ENCODE data around the gene IFNAR2. TPM values are rescaled to one million over a fixed set of nuclear protein-coding genes. Genes with fewer than 3 reads are reported as not detected.

IFNAR2 gene
- total RNA-seq, 2 donors from 2014 or later = 5.4 to 5.8 TPM

DNA sequence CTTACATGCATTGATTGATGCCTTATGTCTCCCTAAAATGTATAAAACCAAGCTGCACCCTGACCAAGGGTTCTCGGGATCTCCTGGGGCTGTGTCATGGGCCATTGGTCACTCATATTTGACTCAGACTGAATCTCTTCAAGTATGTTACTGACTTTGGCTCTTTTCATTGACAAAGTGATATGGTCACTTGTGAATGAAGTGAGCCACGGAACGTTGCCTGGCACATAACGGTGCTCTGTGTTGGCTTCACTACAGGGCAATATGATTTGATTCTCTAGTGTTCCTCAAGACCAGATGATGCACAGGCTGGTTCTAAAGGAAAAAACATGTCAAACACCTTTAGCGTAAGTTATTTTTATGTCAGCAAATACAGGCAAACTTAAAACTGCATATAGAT lies 25.0 kb downstream of the IFNAR2 start:
- H3K27me3 ChIP-seq = no peaks in the 10 kb centered on the region
- H3K36me3 ChIP-seq = peaks cover 83% of the 10 kb centered on the region
- no peak overlapping the region for H3K4me3 ChIP-seq
- TF ChIP-seq, protein P1, sequence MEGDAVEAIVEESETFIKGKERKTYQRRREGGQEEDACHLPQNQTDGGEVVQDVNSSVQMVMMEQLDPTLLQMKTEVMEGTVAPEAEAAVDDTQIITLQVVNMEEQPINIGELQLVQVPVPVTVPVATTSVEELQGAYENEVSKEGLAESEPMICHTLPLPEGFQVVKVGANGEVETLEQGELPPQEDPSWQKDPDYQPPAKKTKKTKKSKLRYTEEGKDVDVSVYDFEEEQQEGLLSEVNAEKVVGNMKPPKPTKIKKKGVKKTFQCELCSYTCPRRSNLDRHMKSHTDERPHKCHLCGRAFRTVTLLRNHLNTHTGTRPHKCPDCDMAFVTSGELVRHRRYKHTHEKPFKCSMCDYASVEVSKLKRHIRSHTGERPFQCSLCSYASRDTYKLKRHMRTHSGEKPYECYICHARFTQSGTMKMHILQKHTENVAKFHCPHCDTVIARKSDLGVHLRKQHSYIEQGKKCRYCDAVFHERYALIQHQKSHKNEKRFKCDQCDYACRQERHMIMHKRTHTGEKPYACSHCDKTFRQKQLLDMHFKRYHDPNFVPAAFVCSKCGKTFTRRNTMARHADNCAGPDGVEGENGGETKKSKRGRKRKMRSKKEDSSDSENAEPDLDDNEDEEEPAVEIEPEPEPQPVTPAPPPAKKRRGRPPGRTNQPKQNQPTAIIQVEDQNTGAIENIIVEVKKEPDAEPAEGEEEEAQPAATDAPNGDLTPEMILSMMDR (IDR thresholded peaks at IDR 0.05) = no peak
- H3K4me1 ChIP-seq = no peaks in the 10 kb centered on the region
- H3K9me3 ChIP-seq = no peaks in the 10 kb centered on the region
- no peak for DNase-seq (ENCODE audit: low spot score)
- H3K27ac ChIP-seq = no peak overlapping the region

DNA sequence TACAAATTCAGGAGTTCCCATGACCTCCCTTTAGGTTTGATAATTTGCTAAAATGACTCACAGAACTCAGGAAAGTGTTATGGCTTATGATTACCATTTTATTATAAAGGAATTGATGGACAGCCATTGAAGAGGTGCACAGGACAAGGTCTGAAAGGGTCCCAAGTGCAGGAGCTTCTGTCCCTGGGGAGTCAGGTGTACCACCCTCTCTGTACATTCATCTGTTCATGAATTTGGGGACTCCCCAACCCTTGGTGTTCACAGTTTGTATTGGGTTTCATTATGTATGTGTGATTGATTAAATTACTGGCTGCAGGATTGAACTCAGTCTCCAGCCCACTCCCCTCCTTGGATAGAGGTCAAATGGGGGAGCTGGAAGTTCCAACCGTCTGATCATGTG lies 25.7 kb downstream of the IFNAR2 start:
- no peaks in the 10 kb centered on the region for H3K4me1 ChIP-seq
- TF ChIP-seq, protein P1 (IDR thresholded peaks at IDR 0.05) = no peak
- H3K4me3 ChIP-seq = no peak overlapping the region
- H3K27ac ChIP-seq = no peak overlapping the region
- peaks cover 80% of the 10 kb centered on the region for H3K36me3 ChIP-seq
- H3K27me3 ChIP-seq = no peaks in the 10 kb centered on the region
- no peak for DNase-seq (ENCODE audit: low spot score)
- H3K9me3 ChIP-seq = no peaks in the 10 kb centered on the region

DNA sequence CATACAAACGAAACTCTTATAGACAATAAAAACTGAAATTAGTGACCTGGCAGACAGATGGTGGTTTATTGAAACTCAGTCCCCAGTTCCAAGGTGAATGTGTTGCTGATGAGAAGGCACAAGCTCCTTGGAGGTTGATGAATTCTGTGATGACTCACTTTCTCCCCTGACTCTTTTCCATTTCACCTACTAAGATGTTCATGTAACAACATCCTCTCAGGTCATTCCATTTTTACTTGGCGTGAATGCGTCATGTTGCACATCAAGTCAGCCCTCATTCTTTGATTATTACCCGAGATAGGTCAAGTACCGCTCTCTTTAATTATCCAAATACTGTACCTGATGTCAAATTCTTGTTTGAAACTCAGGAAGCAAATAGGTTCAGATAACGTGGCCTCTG lies 26.3 kb downstream of the IFNAR2 start:
- H3K9me3 ChIP-seq = no peaks in the 10 kb centered on the region
- H3K27ac ChIP-seq = no peak overlapping the region
- no peak for DNase-seq (ENCODE audit: low spot score)
- no peaks in the 10 kb centered on the region for H3K27me3 ChIP-seq
- H3K36me3 ChIP-seq = peaks cover 73% of the 10 kb centered on the region
- no peaks in the 10 kb centered on the region for H3K4me1 ChIP-seq
- no peak overlapping the region for H3K4me3 ChIP-seq
- TF ChIP-seq, protein P1 (IDR thresholded peaks at IDR 0.05) = no peak

DNA sequence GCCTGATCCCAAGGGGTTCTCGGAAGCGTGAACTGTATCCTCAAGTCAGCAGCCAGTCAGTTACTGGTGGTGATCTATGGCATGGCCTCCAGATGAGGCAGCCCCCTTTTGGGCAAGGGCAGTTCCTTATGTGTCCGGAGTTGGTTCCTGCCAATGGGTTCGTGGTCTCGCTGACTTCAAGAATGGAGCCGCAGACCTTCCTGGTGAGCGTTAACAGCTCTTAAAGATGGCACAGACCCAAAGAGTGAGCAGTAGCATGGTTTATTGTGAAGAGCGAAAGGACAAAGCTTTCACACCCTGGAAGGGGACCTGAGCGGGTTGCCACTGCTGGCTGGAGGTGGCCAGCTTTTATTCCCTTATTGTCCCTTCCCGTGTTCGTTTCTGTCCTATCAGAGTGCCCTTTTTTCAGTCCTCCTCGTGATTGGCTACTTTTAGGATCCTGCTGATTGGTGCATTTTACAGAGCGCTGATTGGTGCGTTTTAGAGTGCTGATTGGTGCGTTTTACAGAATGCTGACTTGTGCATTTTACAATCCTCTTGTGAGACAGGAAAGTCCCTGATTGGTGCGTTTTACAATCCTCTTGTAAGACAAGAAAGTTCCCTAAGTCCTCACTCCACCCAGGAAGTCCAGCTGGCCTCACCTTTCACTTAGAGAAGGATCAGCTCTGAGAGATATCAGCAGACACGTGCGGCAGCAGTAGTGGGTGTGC lies 27.5 kb downstream of the IFNAR2 start:
- H3K9me3 ChIP-seq = no peaks in the 10 kb centered on the region
- TF ChIP-seq, protein P1 (IDR thresholded peaks at IDR 0.05) = no peak
- DNase-seq (ENCODE audit: low spot score) = no peak
- H3K27ac ChIP-seq = no peak overlapping the region
- no peak overlapping the region for H3K4me3 ChIP-seq
- H3K4me1 ChIP-seq = no peaks in the 10 kb centered on the region
- peaks cover 61% of the 10 kb centered on the region for H3K36me3 ChIP-seq
- no peaks in the 10 kb centered on the region for H3K27me3 ChIP-seq

DNA sequence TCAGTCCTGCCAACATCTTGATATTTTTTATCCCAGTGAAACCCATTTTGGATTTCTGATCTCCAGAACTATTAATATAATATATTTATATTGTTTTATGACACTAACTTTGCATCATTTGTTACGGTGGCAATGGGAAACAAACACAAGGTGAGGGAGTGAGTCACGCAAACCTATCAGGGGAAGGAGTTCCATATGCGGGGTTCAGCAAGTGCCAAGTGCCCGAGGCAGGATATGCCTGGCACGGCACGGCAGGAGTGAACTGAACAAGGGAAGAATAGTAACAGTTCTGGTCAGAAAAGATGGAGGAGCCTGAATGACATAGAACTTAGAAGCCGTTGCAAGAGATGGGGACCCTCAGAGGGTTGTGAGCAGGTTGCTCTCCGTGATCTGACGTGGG lies 28.7 kb downstream of the IFNAR2 start:
- Histone ChIP-seq H3K36me3 (peaks cover 53% of the 10 kb centered on the region), H3K4me1 (no peaks in the 10 kb centered on the region), H3K27ac (no peak overlapping the region), H3K9me3 (no peaks in the 10 kb centered on the region), H3K27me3 (no peaks in the 10 kb centered on the region), H3K4me3 (no peak overlapping the region)
- DNase-seq (ENCODE audit: low spot score) = no peak
- TF ChIP-seq, protein P1 (IDR thresholded peaks at IDR 0.05) = no peak

DNA sequence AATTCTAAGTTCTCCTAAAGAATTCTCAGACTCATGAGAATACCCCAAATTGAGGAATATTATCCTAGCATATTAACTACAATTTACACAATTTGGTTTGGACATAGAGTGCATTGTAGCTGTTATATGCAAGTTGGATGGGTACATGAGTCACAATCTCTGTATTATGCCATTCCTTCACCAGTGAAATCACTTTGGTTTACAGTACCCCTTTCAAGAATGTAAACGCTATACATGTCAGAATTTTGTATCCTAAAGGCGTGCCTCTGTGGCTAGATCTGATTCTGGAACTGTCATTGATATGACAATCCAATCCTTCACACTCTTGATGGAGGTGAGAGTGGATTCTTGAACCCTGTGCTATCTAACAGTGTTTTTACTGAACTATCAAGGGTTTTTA lies 29.7 kb downstream of the IFNAR2 start:
- TF ChIP-seq, protein P1 (IDR thresholded peaks at IDR 0.05) = no peak
- Histone ChIP-seq H3K4me3 (no peak overlapping the region), H3K9me3 (no peaks in the 10 kb centered on the region), H3K36me3 (peaks cover 45% of the 10 kb centered on the region), H3K4me1 (no peaks in the 10 kb centered on the region), H3K27me3 (no peaks in the 10 kb centered on the region), H3K27ac (no peak overlapping the region)
- DNase-seq (ENCODE audit: low spot score) = no peak

Measured in right atrium auricular region (tissue), 2 donors.